Activated B cell treated with CpG ODN at 0.5 μM for 24 hours (primary cell): ENCODE measurements around the gene FCRLA. TPM values are rescaled to one million over a fixed set of nuclear protein-coding genes. Genes with fewer than 3 reads are reported as not detected.

Experiments
- ATAC-seq: fragments of 200-7000 bp; cut with Tn5 transposase; one replicate; pipeline ENCODE4 v1.10.0; 2021; ENCODE audit warnings: low read depth, mild to moderate bottlenecking, moderate library complexity
- CTCF ChIA-PET: fragments of 350-600 bp; sonication (Branson Sonifier 250); formaldehyde crosslinking; loops from one replicate; lab custom pipeline; 2021; ENCODE audit warnings: antibody characterized with exemption; lab: Charles Lee
- POLR2A ChIA-PET: fragments of 350-600 bp; sonication (Branson Sonifier 250); formaldehyde crosslinking; loops from one replicate; lab custom pipeline; 2021; ENCODE audit warnings: antibody characterized with exemption; lab: Charles Lee
- DNase-seq: peaks from one replicate; pipeline ENCODE4 v3.0.0; 2022
- H3K27ac Mint-ChIP-seq: one replicate; pipeline ENCODE4 v1.8.0; 2020; ENCODE audit warnings: mixed read lengths
- H3K27me3 Mint-ChIP-seq: one replicate; pipeline ENCODE4 v1.8.0; 2021; ENCODE audit warnings: mixed read lengths
- H3K36me3 Mint-ChIP-seq: one replicate; pipeline ENCODE4 v1.8.0; 2021; ENCODE audit warnings: low read depth, mixed read lengths
- H3K4me1 Mint-ChIP-seq: one replicate; pipeline ENCODE4 v1.8.0; 2021; ENCODE audit warnings: mixed read lengths
- H3K4me3 Mint-ChIP-seq: one replicate; pipeline ENCODE4 v1.8.0; 2020; ENCODE audit warnings: mild to moderate bottlenecking, mixed read lengths
- H3K9me3 Mint-ChIP-seq: one replicate; pipeline ENCODE4 v1.8.0; 2020; ENCODE audit warnings: mixed read lengths
- intact Hi-C: fragments of 100-400 bp; cut with micrococcal nuclease; formaldehyde crosslinking; loops from one replicate; pipeline ENCODE4 v1.15.1; 2024
- total RNA-seq: library from RNA; stranded (reverse); gene quantifications from 2 replicates; pipeline ENCODE4 v1.2.3, GENCODE V29; 2022
- TF ChIP-seq, protein P1 (sequence below): fragments of 200-600 bp; IDR thresholded peaks from one replicate; pipeline ENCODE4 v1.8.0; 2022; ENCODE audit warnings: antibody characterized with exemption, mild to moderate bottlenecking

The FCRLA gene
- total RNA-seq, 1 donor from 2014 or later, result 175 TPM

DNA sequence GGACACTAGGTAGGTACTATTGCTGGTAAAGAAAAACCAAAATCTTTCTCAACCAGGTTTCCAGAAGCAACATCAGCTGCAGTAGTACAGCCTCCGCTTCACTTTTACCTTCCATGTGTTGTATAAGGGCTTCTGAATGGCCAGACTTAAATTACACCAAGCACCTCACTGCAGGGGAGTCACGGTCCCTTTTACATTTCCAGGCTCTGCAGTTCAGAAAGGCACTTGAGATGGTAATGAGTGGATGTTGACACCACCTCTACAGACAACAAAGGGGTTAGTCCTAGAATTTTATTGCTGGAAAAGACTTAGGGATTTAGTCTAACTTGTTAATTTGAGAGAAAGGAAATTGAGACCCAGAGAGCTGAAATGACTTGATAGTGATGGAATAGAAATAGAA is 30.6 kb downstream of the FCRLA start:
- ChIA-PET CTCF (interaction anchor here (1.1 to 5.8 kb wide), 7 partner anchors 9 to 254 kb away, joined by 3 to 57 read pairs (median 30); partner anchors contain the start of genes DUSP12 and FCRLA), POLR2A (interaction anchor here (0.7 to 7.7 kb wide), 4 partner anchors 10 to 125 kb away, joined by 3 to 144 read pairs (median 4); partner anchors contain the start of gene FCRLA)
- ATAC-seq, result no peak
- H3K36me3 Mint-ChIP-seq, result no peaks in the 10 kb centered on the region
- no peaks in the 10 kb centered on the region for H3K9me3 Mint-ChIP-seq
- H3K27me3 Mint-ChIP-seq, result no peaks in the 10 kb centered on the region
- no peak overlapping the region for H3K27ac Mint-ChIP-seq
- DNase-seq, result no peak
- TF ChIP-seq, protein P1, sequence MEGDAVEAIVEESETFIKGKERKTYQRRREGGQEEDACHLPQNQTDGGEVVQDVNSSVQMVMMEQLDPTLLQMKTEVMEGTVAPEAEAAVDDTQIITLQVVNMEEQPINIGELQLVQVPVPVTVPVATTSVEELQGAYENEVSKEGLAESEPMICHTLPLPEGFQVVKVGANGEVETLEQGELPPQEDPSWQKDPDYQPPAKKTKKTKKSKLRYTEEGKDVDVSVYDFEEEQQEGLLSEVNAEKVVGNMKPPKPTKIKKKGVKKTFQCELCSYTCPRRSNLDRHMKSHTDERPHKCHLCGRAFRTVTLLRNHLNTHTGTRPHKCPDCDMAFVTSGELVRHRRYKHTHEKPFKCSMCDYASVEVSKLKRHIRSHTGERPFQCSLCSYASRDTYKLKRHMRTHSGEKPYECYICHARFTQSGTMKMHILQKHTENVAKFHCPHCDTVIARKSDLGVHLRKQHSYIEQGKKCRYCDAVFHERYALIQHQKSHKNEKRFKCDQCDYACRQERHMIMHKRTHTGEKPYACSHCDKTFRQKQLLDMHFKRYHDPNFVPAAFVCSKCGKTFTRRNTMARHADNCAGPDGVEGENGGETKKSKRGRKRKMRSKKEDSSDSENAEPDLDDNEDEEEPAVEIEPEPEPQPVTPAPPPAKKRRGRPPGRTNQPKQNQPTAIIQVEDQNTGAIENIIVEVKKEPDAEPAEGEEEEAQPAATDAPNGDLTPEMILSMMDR, result no peak
- H3K4me3 Mint-ChIP-seq, result no peak overlapping the region
- intact Hi-C loops, result loop anchor here (1.0 to 5.0 kb wide), 6 partner anchors 10 to 206 kb away; no protein-coding TSS in a partner anchor
- H3K4me1 Mint-ChIP-seq, result peaks cover 41% of the 10 kb centered on the region

DNA sequence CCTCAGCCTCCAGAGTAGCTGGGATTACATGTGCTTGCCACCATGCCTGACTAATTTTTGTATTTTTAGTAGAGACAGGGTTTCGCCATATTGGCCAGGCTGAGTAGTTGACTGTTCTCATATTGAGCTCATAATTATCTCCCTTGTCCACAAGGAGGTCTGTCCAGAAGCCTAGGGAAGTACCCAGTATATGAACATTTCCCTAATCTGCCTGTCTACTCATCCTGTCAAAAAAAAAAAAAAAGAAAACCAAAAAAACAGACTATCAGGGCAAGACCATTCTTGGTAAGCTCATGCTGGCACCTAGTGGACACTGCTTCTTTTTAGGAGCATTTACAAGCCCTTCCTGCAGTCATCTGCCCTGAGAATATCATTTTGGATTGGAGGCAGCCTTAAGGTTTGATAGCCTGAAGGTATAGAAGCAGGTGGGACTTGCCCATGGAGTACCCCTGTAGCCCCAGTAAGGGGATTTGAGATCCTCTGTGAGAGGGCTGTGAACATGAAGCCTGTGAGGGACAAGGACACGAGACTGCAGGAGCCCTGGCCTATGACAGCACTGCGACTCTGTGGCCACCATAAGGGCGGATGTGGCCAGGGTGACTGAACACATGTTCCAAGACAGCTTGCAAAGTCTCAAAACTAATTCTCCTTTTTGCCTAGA is 31.7 kb downstream of the FCRLA start:
- Mint-ChIP-seq H3K4me3 (no peak overlapping the region), H3K4me1 (peaks cover 45% of the 10 kb centered on the region), H3K9me3 (no peaks in the 10 kb centered on the region), H3K36me3 (no peaks in the 10 kb centered on the region), H3K27me3 (no peaks in the 10 kb centered on the region), H3K27ac (peak overlapping the region; percentile 88)
- TF ChIP-seq, protein P1, result no peak
- CTCF ChIA-PET, result interaction anchor here (0.7 to 5.8 kb wide), 18 partner anchors 10 to 299 kb away, joined by 3 to 57 read pairs (median 4); partner anchors contain the start of genes DUSP12 and FCRLA
- DNase-seq, result peak; percentile 55
- intact Hi-C loops, result loop anchor here (1.0 to 5.0 kb wide), 6 partner anchors 11 to 207 kb away; no protein-coding TSS in a partner anchor
- POLR2A ChIA-PET, result interaction anchor here (0.5 to 7.7 kb wide), 14 partner anchors 11 to 611 kb away, joined by 3 to 144 read pairs (median 4); partner anchors contain the start of genes DUSP12 and FCRLA
- peak; percentile 70 for ATAC-seq

DNA sequence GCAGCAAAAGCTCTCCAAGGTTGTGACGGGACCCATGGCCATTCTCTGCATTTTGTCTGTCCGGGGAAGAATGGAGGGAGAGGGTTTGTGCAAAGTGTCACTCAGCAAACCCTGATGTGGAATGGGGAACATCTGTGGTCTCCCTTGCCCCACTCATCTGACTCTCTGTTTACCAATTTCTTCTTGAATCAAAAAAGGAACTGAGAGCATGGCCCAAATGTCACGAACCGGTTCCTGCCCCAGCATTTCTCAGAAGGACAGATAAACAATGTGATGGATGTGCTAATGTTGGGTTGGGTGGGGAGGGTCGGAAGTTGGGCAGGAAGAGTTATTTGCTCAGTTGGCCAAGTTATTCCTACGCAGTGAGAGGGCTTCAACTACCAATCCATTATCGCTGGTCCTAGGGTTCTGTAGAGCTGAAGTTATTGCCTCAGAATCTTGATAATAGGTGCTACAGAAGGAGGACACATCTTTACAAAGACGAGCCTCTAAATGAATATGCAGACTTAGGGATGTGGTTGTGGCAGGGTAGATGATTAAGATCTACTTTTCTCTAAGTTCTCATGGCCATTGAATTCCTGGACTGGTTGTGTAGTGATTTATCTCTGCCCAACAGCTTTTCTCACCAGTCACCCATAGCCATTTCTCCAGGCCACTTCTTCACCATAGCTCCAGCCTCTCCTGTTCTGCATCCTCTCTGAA is 33.0 kb downstream of the FCRLA start:
- Mint-ChIP-seq H3K4me1 (peaks cover 54% of the 10 kb centered on the region), H3K27me3 (peaks cover 2% of the 10 kb centered on the region), H3K9me3 (no peaks in the 10 kb centered on the region), H3K36me3 (no peaks in the 10 kb centered on the region), H3K4me3 (peak overlapping the region; percentile 52), H3K27ac (peak overlapping the region; percentile 88)
- intact Hi-C loops, result loop anchor here (2.0 to 10.0 kb wide), 5 partner anchors 21 to 343 kb away; no protein-coding TSS in a partner anchor
- ChIA-PET CTCF (interaction anchor here (1.6 to 5.8 kb wide), 11 partner anchors 9 to 266 kb away, joined by 3 to 57 read pairs (median 22); partner anchors contain the start of genes DUSP12 and FCRLA), POLR2A (interaction anchor here (0.6 to 7.7 kb wide), 10 partner anchors 10 to 215 kb away, joined by 3 to 144 read pairs (median 8); partner anchors contain the start of genes DUSP12, FCRLA and HSPA6)
- peak; percentile 49 for ATAC-seq
- peak; percentile 25 for DNase-seq
- TF ChIP-seq, protein P1, result no peak

DNA sequence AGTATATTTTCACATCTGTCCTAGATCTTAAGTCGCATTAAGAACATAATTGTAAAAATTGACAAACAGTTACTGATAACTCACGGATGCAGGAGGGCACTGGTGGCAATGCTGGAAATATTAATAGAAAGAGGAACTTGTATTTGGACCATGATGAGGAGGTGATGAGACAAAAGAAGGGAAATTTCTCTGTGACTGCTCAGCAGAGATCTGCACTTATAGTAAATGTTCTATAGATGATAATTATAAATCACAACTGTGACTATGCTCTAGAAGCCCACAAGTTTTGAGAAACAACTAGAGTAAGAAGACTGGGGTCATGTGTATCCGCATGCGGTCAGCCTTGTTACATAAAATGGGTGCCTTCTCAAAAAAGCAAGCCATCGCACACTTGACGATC is 33.9 kb downstream of the FCRLA start:
- H3K27me3 Mint-ChIP-seq, result peaks cover 5% of the 10 kb centered on the region
- peak; percentile 12 for ATAC-seq
- ChIA-PET CTCF (interaction anchor here (1.0 to 5.8 kb wide), 13 partner anchors 8 to 266 kb away, joined by 3 to 57 read pairs (median 8); partner anchors contain the start of genes DUSP12 and FCRLA), POLR2A (interaction anchor here (0.5 to 7.7 kb wide), 8 partner anchors 9 to 515 kb away, joined by 3 to 144 read pairs (median 6); partner anchors contain the start of genes DUSP12, FCRLA, HSPA6 and TOMM40L)
- TF ChIP-seq, protein P1, result no peak
- H3K9me3 Mint-ChIP-seq, result no peaks in the 10 kb centered on the region
- peak overlapping the region; percentile 60 for H3K4me3 Mint-ChIP-seq
- DNase-seq, result no peak
- no peaks in the 10 kb centered on the region for H3K36me3 Mint-ChIP-seq
- peaks cover 54% of the 10 kb centered on the region for H3K4me1 Mint-ChIP-seq
- H3K27ac Mint-ChIP-seq, result peak overlapping the region; percentile 88
- intact Hi-C loops, result loop anchor here (1.0 to 10.0 kb wide), 5 partner anchors 8 to 344 kb away; partner anchors contain the start of gene DUSP12
